GM21825 (cell line): Measurements from ENCODE around the gene MAP3K6.
"Not testable (repeated sequence)": the region's sequence is repeated elsewhere in the genome, so short reads cannot be mapped to it uniquely, and the experiment has no call there.

Experiments
- ATAC-seq: cut with Tn5 transposase; IDR thresholded peaks from one replicate; pipeline ENCODE4 v1.9.1; 2021; ENCODE audit warnings: mild to moderate bottlenecking, moderate library complexity; ENCODE audit not compliant: unreplicated experiment

Gene MAP3K6

GRCh38 chr1:27366411-27367159 lies at the start of gene MAP3K6:
Gene MAP3K6 (minus strand): TSS chr1:27366961. CDS start chr1:27366597, 364 bp downstream.
- peak; percentile 34 for ATAC-seq

GRCh38 chr1:27414091-27414490 lies 47.3 kb upstream of the MAP3K6 start:
- ATAC-seq, result no peak

- no peak for ATAC-seq
Measured at GRCh38 chr1:27413004-27413403, 46.2 kb upstream of the MAP3K6 start.

- ATAC-seq, result no peak
Measured at GRCh38 chr1:27412502-27412901, 45.7 kb upstream of the MAP3K6 start.

GRCh38 chr1:27410709-27411108 lies 43.9 kb upstream of the MAP3K6 start:
- ATAC-seq, result no peak

GRCh38 chr1:27409669-27410068 lies 42.9 kb upstream of the MAP3K6 start:
- ATAC-seq, result no peak

GRCh38 chr1:27408151-27408550 lies 41.4 kb upstream of the MAP3K6 start:
- ATAC-seq, result no peak

GRCh38 chr1:27406791-27407190 lies 40.0 kb upstream of the MAP3K6 start:
- ATAC-seq, result not testable (repeated sequence)

- no peak for ATAC-seq
Measured at GRCh38 chr1:27406362-27406680, 39.6 kb upstream of the MAP3K6 start.

GRCh38 chr1:27405598-27406361 lies 39.0 kb upstream of the MAP3K6 start:
- ATAC-seq, result not testable (repeated sequence)

- no peak for ATAC-seq
Measured at GRCh38 chr1:27405074-27405473, 38.3 kb upstream of the MAP3K6 start.

- ATAC-seq, result no peak
Measured at GRCh38 chr1:27403931-27404330, 37.2 kb upstream of the MAP3K6 start.

GRCh38 chr1:27403065-27403726 lies 36.4 kb upstream of the MAP3K6 start:
- no peak for ATAC-seq

GRCh38 chr1:27402349-27402754 lies 35.6 kb upstream of the MAP3K6 start:
- ATAC-seq, result no peak

GRCh38 chr1:27400963-27401341 lies 34.2 kb upstream of the MAP3K6 start:
- ATAC-seq, result no peak

- no peak for ATAC-seq
Measured at GRCh38 chr1:27400082-27400962, 33.6 kb upstream of the MAP3K6 start.

GRCh38 chr1:27399251-27400025 lies 32.7 kb upstream of the MAP3K6 start:
- no peak for ATAC-seq

GRCh38 chr1:27398405-27399149 lies 31.8 kb upstream of the MAP3K6 start:
- ATAC-seq, result no peak

- no peak for ATAC-seq
Measured at GRCh38 chr1:27397749-27398148, 31.0 kb upstream of the MAP3K6 start.
